Tibial artery (tissue), 4 donors: ENCODE measurements around the gene THBD.

Source experiments
- DNase-seq, 2 donors: peaks; one replicate each; pipeline ENCODE4 v3.0.0-alpha.2; 2019
- H3K27ac ChIP-seq, 2 donors: fragments of 200-600 bp; sonication (generic) in 1 of 2; 1 replicate in 1 of 2; 2 replicates in 1 of 2; pipeline ENCODE4 v1.5.1; 2018 to 2019; ENCODE audit warnings: mild to moderate bottlenecking in 1 of 2
- H3K27me3 ChIP-seq, 2 donors: fragments of 200-600 bp; sonication (generic) in 1 of 2; one replicate each; pipeline versions ENCODE4 v1.5.1 to v1.6.0; 2016 to 2019
- H3K36me3 ChIP-seq, 3 donors: fragments of 200-600 bp; sonication (generic) in 2 of 3; one replicate each; pipeline ENCODE4 v1.5.1; 2016 to 2019; ENCODE audit warnings: mild to moderate bottlenecking in 2 of 3
- H3K4me1 ChIP-seq, 4 donors: fragments of 200-600 bp; sonication (generic) in 2 of 4; 1 replicate in 3 of 4; 2 replicates in 1 of 4; pipeline ENCODE4 v1.5.1; 2016 to 2019
- H3K4me3 ChIP-seq, 2 donors: fragments of 200-600 bp; sonication (generic) in 1 of 2; 1 replicate in 1 of 2; 2 replicates in 1 of 2; pipeline ENCODE4 v1.5.1; 2018 to 2019; ENCODE audit warnings: mild to moderate bottlenecking in 2 of 2
- H3K9me3 ChIP-seq, 3 donors: fragments of 200-600 bp; sonication (generic) in 1 of 3; one replicate each; pipeline ENCODE4 v1.5.1; 2016 to 2019
- CTCF ChIP-seq, 2 experiments: fragments of 200-600 bp in 1 of 2; fragments of 450-650 bp in 1 of 2; IDR thresholded peaks; one replicate each; pipeline ENCODE4 v1.5.1; 2017 to 2019; ENCODE audit warnings: antibody characterized with exemption in 2 of 2, mild to moderate bottlenecking in 1 of 2, moderate library complexity in 1 of 2
- intact Hi-C: fragments of 100-400 bp; cut with DNase I; formaldehyde crosslinking; loops from one replicate; pipeline ENCODE4 v1.15.0; 2023; ENCODE audit warnings: low total_unique reads

THBD gene

GRCh38 chr20:23047001-23047737 lies 2.3 kb downstream of the THBD start:
- DNase-seq: no peak
- no peak for TF ChIP-seq CTCF (IDR thresholded peaks at IDR 0.05)
- intact Hi-C loops: loop anchor here (5.0 kb wide), 3 partner anchors 185 to 575 kb away; no protein-coding TSS in a partner anchor
- H3K27me3 ChIP-seq: no peaks in the 10 kb centered on the region
- peaks cover 0 to 56% (median 43%) of the 10 kb centered on the region in 4 donors for H3K4me1 ChIP-seq
- H3K27ac ChIP-seq: peak overlapping the region in 1 of 2 donors; percentile 97
- H3K9me3 ChIP-seq: no peaks in the 10 kb centered on the region
- H3K36me3 ChIP-seq: no peaks in the 10 kb centered on the region
- peak overlapping the region; percentile 63 to 82 for H3K4me3 ChIP-seq

GRCh38 chr20:23046431-23046830 lies 3.0 kb downstream of the THBD start:
- intact Hi-C loops: loop anchor here (5.0 kb wide), 3 partner anchors 186 to 576 kb away; no protein-coding TSS in a partner anchor
- peak overlapping the region; percentile 63 to 82 for H3K4me3 ChIP-seq
- H3K27me3 ChIP-seq: no peaks in the 10 kb centered on the region
- TF ChIP-seq CTCF (IDR thresholded peaks at IDR 0.05): no peak
- peaks cover 0 to 53% (median 42%) of the 10 kb centered on the region in 4 donors for H3K4me1 ChIP-seq
- no peaks in the 10 kb centered on the region for H3K9me3 ChIP-seq
- peak overlapping the region in 1 of 2 donors; percentile 7 for H3K27ac ChIP-seq
- no peaks in the 10 kb centered on the region for H3K36me3 ChIP-seq
- DNase-seq: no peak

- TF ChIP-seq CTCF (IDR thresholded peaks at IDR 0.05): no peak
- no peaks in the 10 kb centered on the region for H3K36me3 ChIP-seq
- no peak overlapping the region for H3K27ac ChIP-seq
- no peaks in the 10 kb centered on the region for H3K9me3 ChIP-seq
- no peak overlapping the region for H3K4me3 ChIP-seq
- intact Hi-C loops: no loop called here
- H3K27me3 ChIP-seq: no peaks in the 10 kb centered on the region
- DNase-seq: no peak
- peaks cover 0 to 40% (median 29%) of the 10 kb centered on the region in 4 donors for H3K4me1 ChIP-seq
Observed at GRCh38 chr20:23043376-23043775, 6.1 kb downstream of the THBD start.

GRCh38 chr20:23042270-23042669 lies 7.2 kb downstream of the THBD start:
- intact Hi-C loops: no loop called here
- no peak overlapping the region for H3K27ac ChIP-seq
- no peaks in the 10 kb centered on the region for H3K36me3 ChIP-seq
- H3K27me3 ChIP-seq: no peaks in the 10 kb centered on the region
- H3K4me1 ChIP-seq: peaks cover 0 to 29% (median 18%) of the 10 kb centered on the region in 4 donors
- TF ChIP-seq CTCF (IDR thresholded peaks at IDR 0.05): no peak
- no peaks in the 10 kb centered on the region for H3K9me3 ChIP-seq
- H3K4me3 ChIP-seq: no peak overlapping the region
- no peak for DNase-seq

GRCh38 chr20:23039885-23040508 lies 9.5 kb downstream of the THBD start:
- H3K9me3 ChIP-seq: no peaks in the 10 kb centered on the region
- peaks cover 0 to 9% (median 7%) of the 10 kb centered on the region in 4 donors for H3K4me1 ChIP-seq
- H3K36me3 ChIP-seq: no peaks in the 10 kb centered on the region
- H3K27ac ChIP-seq: no peak overlapping the region
- H3K4me3 ChIP-seq: no peak overlapping the region
- H3K27me3 ChIP-seq: peaks cover 0 to 20% of the 10 kb centered on the region in 2 donors
- TF ChIP-seq CTCF (IDR thresholded peaks at IDR 0.05): no peak
- intact Hi-C loops: no loop called here
- no peak for DNase-seq
